ENCODE measurements around the gene KIAA0930. TPM values are rescaled to one million over a fixed set of nuclear protein-coding genes. Genes with fewer than 3 reads are reported as not detected.

KIAA0930 gene
- total and polyA plus RNA-seq, 2 of the 4 experiments (the other 2 are of a cell fraction) = 25.3 to 34.1 TPM

- peaks cover 4% of the 10 kb centered on the region; the same call in 1 of the 2 replicates for H3K4me1 ChIP-seq (ENCODE audit: control insufficient read depth, insufficient read depth, low read length)
- no peak overlapping the region for H3K18ac ChIP-seq (ENCODE audit: low read depth, low read length)
- H2BK20ac ChIP-seq (ENCODE audit: low read depth, low read length) = no peak overlapping the region
- H2AFZ ChIP-seq (replicated peaks; ENCODE audit: low read length, poor library complexity) = no peak overlapping the region
- no peak overlapping the region for H3K4me3 ChIP-seq (ENCODE audit: insufficient read depth, low read depth, low read length)
- TF ChIP-seq USF2 (IDR thresholded peaks at IDR 0.05; ENCODE audit: low read depth, low read length) = no peak
- no peak overlapping the region for H2AK5ac ChIP-seq (ENCODE audit: low read depth, low read length)
- WGBS, 2 experiments (ENCODE audit: extremely low coverage in 2 of 2, insufficient read length in 1 of 2) = no CpG with 5 or more reads among the region's 8 CpGs
- no peak overlapping the region for H4K5ac ChIP-seq (ENCODE audit: low read depth, low read length)
- H3K56ac ChIP-seq (ENCODE audit: extremely low read depth, insufficient read depth, low read length) = no peak overlapping the region
- H3K9ac ChIP-seq (ENCODE audit: low read depth, low read length) = no peak overlapping the region
- ATAC-seq (ENCODE audit: low read depth) (no peak), DNase-seq (no peak)
- no peak overlapping the region for H2BK120ac ChIP-seq (ENCODE audit: low read depth, low read length)
- BruUV-seq (replicated peaks) = no TSS peak
- no peaks in the 10 kb centered on the region for H3K9me3 ChIP-seq (ENCODE audit: control insufficient read depth, insufficient read depth, low read length)
- no peak overlapping the region for H4K8ac ChIP-seq (ENCODE audit: low read depth in 2 of 2, low read length in 2 of 2)
- dilution Hi-C loops (cut with HindIII; ENCODE audit: low sequenced_read_pairs, unreplicated experiment) = no loop called here
- H2BK15ac ChIP-seq (ENCODE audit: low read depth, low read length) = no peak overlapping the region
- H3K4ac ChIP-seq (ENCODE audit: low read depth, low read length) = no peak overlapping the region
- in situ Hi-C loops (cut with MboI; ENCODE audit: low sequenced_read_pairs) = no loop called here
- POLR2A ChIA-PET (ENCODE audit: unreplicated experiment) = no interaction called here
- no peak overlapping the region for H3K14ac ChIP-seq (replicated peaks; ENCODE audit: low read depth, low read length)
- H3K27me3 ChIP-seq (ENCODE audit: control insufficient read depth, insufficient read depth, low read length) = peaks cover 2% of the 10 kb centered on the region; the same call in 1 of the 2 replicates
- H3K27ac ChIP-seq (ENCODE audit: insufficient read depth, low read length) = no peak overlapping the region
- H4K20me1 ChIP-seq (ENCODE audit: insufficient read depth, low read length) = no peaks in the 10 kb centered on the region
- CTCF ChIA-PET = no interaction called here
- no peaks in the 10 kb centered on the region for H3K79me1 ChIP-seq (ENCODE audit: low read depth in 1 of 2, low read length in 2 of 2)
- H3K23ac ChIP-seq (ENCODE audit: low read depth, low read length) = no peak overlapping the region
- no peak overlapping the region for H3K4me2 ChIP-seq (ENCODE audit: low read depth, low read length)
- intact Hi-C loops (cut with micrococcal nuclease) = no loop called here
- H2AK9ac ChIP-seq (replicated peaks; ENCODE audit: low read depth, low read length, poor library complexity) = no peak overlapping the region
- H3K9me1 ChIP-seq (ENCODE audit: insufficient read depth, low read length) = no peaks in the 10 kb centered on the region; the same call in 1 of the 2 replicates
- no peak overlapping the region for H4K91ac ChIP-seq (ENCODE audit: insufficient read depth, low read depth, low read length)
- H3K36me3 ChIP-seq (ENCODE audit: control insufficient read depth, insufficient read depth, low read length) = no peaks in the 10 kb centered on the region
- H2BK5ac ChIP-seq (ENCODE audit: low read depth, low read length, poor library complexity, severe bottlenecking) = no peak overlapping the region
Measured at GRCh38 chr22:45251825-45252224, 11.1 kb upstream of the KIAA0930 start.
